ENCODE results near the gene PDE1C.

The PDE1C gene

GRCh38 chr7:32061346-32061745 lies 8.9 kb downstream of the PDE1C start:
- Histone ChIP-seq H3K4me1 (ENCODE audit: insufficient read depth, poor library complexity, severe bottlenecking) (no peaks in the 10 kb centered on the region), H3K4me3 (ENCODE audit: severe bottlenecking) (no peak overlapping the region), H3K36me3 (ENCODE audit: low read depth) (no peaks in the 10 kb centered on the region), H3K27me3 (ENCODE audit: insufficient read depth, poor library complexity, severe bottlenecking) (no peaks in the 10 kb centered on the region), H3K27ac (ENCODE audit: poor library complexity, severe bottlenecking) (no peak overlapping the region), H3K9me3 (ENCODE audit: severe bottlenecking) (no peaks in the 10 kb centered on the region)
- no peak for TF ChIP-seq CTCF (IDR thresholded peaks at IDR 0.05; ENCODE audit: poor library complexity, severe bottlenecking)
- ATAC-seq (ENCODE audit: low read depth) (no peak), DNase-seq (ENCODE audit: low spot score) (no peak)

GRCh38 chr7:32059289-32060011 lies 10.8 kb downstream of the PDE1C start:
- H3K27ac ChIP-seq (ENCODE audit: poor library complexity, severe bottlenecking): no peak overlapping the region
- no peaks in the 10 kb centered on the region for H3K9me3 ChIP-seq (ENCODE audit: severe bottlenecking)
- ATAC-seq (ENCODE audit: low read depth) (no peak; the same call in 2 of the 3 replicates), DNase-seq (ENCODE audit: low spot score) (no peak)
- no peak for TF ChIP-seq CTCF (IDR thresholded peaks at IDR 0.05; ENCODE audit: poor library complexity, severe bottlenecking)
- H3K4me3 ChIP-seq (ENCODE audit: severe bottlenecking): no peak overlapping the region
- H3K27me3 ChIP-seq (ENCODE audit: insufficient read depth, poor library complexity, severe bottlenecking): no peaks in the 10 kb centered on the region
- no peaks in the 10 kb centered on the region for H3K36me3 ChIP-seq (ENCODE audit: low read depth)
- H3K4me1 ChIP-seq (ENCODE audit: insufficient read depth, poor library complexity, severe bottlenecking): no peaks in the 10 kb centered on the region

- TF ChIP-seq CTCF (IDR thresholded peaks at IDR 0.05; ENCODE audit: poor library complexity, severe bottlenecking): no peak
- Histone ChIP-seq H3K4me3 (ENCODE audit: severe bottlenecking) (no peak overlapping the region), H3K27me3 (ENCODE audit: insufficient read depth, poor library complexity, severe bottlenecking) (no peaks in the 10 kb centered on the region), H3K4me1 (ENCODE audit: insufficient read depth, poor library complexity, severe bottlenecking) (no peaks in the 10 kb centered on the region), H3K27ac (ENCODE audit: poor library complexity, severe bottlenecking) (no peak overlapping the region), H3K9me3 (ENCODE audit: severe bottlenecking) (no peaks in the 10 kb centered on the region), H3K36me3 (ENCODE audit: low read depth) (no peaks in the 10 kb centered on the region)
- DNase-seq (ENCODE audit: low spot score) (no peak), ATAC-seq (ENCODE audit: low read depth) (no peak)
These were observed 12.2 kb downstream of the PDE1C start for GRCh38 chr7:32058002-32058401.

GRCh38 chr7:32056767-32057166 lies 13.4 kb downstream of the PDE1C start:
- Histone ChIP-seq H3K4me3 (ENCODE audit: severe bottlenecking) (no peak overlapping the region), H3K36me3 (ENCODE audit: low read depth) (no peaks in the 10 kb centered on the region), H3K9me3 (ENCODE audit: severe bottlenecking) (no peaks in the 10 kb centered on the region), H3K4me1 (ENCODE audit: insufficient read depth, poor library complexity, severe bottlenecking) (no peaks in the 10 kb centered on the region), H3K27ac (ENCODE audit: poor library complexity, severe bottlenecking) (no peak overlapping the region), H3K27me3 (ENCODE audit: insufficient read depth, poor library complexity, severe bottlenecking) (no peaks in the 10 kb centered on the region)
- no peak for ATAC-seq (ENCODE audit: low read depth)
- DNase-seq (ENCODE audit: low spot score): no peak
- no peak for TF ChIP-seq CTCF (IDR thresholded peaks at IDR 0.05; ENCODE audit: poor library complexity, severe bottlenecking)

GRCh38 chr7:32053204-32053603 lies 17.0 kb downstream of the PDE1C start:
- Histone ChIP-seq H3K4me1 (ENCODE audit: insufficient read depth, poor library complexity, severe bottlenecking) (no peaks in the 10 kb centered on the region), H3K27me3 (ENCODE audit: insufficient read depth, poor library complexity, severe bottlenecking) (no peaks in the 10 kb centered on the region), H3K27ac (ENCODE audit: poor library complexity, severe bottlenecking) (no peak overlapping the region), H3K4me3 (ENCODE audit: severe bottlenecking) (no peak overlapping the region), H3K9me3 (ENCODE audit: severe bottlenecking) (no peaks in the 10 kb centered on the region), H3K36me3 (ENCODE audit: low read depth) (no peaks in the 10 kb centered on the region)
- ATAC-seq (ENCODE audit: low read depth): no peak
- no peak for DNase-seq (ENCODE audit: low spot score)
- no peak for TF ChIP-seq CTCF (IDR thresholded peaks at IDR 0.05; ENCODE audit: poor library complexity, severe bottlenecking)

Measured in RWPE2 (cell line).